NCI-H82 treated with DMSO at 0.1 percent for 48 hours (cell line): ENCODE data around the gene ITLN2.
"Not testable (repeated sequence)": the region's sequence is repeated elsewhere in the genome, so short reads cannot be mapped to it uniquely, and the experiment has no call there.

Experiments used
- DNase-seq: peaks from one replicate; lab custom pipeline; 2025; ENCODE audit not compliant: unreplicated experiment; lab: John Stamatoyannopoulos, UW

Gene ITLN2

DNA sequence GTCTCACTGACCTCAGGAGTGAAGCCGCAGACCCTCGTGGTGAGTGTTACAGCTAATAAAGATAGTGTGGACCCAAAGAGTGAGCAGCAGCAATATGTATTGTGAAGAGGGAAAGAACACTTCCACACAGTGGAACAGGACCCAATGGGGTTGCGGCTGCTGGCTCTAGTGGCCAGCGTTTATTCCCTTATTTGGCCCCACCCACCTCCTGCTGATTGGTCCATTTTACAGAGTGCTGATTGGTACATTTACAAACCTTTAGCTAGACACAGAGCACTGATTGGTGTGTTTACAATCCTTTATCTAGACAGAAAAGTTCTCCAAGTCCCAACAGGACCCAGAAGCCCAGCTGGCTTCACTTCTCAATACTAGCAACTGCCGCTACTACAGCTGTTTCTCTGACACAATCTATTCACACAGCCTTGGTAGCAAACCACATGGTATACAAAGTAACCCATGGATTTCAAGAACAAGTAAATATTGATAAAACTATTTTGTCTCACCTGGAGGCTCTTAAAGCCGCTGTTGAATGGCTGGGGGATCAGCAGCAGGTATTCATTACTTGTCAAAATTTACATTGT is 44.3 kb downstream of the ITLN2 start:
- DNase-seq, result no peak

DNA sequence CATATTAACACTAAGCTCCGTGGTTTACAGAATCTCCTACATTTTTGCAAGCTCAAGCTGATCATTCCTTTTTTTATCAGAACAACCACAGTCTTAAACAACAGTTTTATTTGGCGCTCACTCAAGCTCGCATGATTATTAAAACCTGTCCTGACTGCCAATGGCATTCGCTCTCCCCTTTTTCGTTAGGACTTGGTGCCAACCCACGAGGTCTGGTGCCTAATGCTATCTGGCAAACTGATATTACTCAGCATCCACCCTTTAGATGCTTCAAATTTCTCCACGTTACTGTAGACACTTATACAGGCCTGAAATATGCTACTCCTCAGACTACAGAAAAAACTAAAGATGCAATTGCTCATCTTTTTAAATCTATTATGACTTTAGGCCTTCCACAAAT is 46.6 kb downstream of the ITLN2 start:
- no peak for DNase-seq

DNA sequence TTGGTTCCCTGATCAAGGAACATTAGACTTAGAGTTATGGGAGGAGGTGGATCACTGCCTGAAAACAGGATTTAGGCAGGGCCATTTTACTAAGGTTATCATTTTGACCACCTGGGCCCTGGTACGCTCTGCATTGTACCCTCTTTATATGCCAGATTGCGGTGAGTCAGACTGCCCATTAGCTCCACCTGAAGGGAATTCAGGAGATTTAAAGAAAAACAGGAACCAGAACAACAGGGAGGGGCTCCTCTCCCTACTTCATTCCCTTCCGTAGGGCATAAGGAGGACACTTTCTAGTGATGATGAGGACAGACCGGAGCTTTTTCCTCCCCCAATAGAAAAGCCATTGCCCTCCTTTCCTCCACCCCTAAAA is 49.0 kb downstream of the ITLN2 start:
- DNase-seq, result no peak

DNA sequence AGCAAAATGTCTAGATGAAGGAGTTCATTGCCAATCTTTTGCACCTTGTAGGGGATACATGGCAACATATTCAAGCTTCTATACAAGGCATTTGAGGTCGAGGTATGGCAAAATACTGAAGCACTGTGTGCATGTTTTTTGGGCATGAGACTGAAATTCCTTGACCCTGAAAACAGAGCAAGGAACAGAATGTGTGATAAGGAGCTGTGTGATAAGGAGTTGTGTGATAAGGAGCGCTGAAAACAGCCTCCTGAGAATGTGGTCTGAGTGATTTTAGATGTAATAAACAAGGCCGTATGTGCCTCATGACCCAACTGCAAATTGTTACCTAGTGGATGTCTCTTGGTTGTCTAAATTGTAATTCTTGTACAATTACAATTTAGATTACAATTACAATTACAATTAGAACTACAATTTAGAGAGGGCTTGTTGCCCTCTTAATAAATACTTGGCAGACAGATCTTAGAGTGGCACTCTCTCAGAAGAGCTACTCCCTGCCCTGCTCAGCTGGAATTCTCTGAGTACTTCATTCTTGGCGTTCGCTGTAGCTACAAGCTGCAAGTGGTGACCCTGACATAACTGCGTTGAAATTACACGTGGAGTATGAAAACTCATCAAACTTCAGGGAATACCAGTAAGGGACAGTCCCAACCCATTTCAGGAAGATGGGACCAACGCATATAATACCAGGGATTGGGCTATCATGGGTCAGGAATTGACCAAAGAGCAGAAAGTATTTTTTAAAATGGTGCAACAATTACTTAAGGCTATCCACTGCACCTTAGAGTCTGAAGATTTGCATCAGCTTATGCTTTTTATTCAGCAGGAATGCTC is 49.6 kb downstream of the ITLN2 start:
- no peak for DNase-seq

DNA sequence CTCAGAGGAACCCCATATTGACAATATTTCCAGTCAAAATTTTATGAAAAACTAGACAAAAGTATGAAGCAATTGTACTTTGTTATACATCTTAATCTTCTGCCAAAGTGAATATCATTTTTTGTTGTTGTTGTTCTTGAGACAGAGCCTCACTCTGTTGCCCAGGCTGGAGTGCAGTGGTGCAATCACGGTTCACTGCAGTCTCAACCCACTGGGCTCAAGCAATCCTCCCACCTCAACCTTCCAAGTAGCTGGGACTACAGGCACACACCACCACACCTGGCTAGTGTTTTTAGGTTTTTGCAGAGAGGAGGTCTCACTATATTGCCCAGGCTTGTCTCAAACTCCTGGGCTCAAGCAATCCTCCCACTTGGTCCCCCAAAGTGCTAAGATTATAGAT is 52.4 kb downstream of the ITLN2 start:
- not testable (repeated sequence) for DNase-seq

DNA sequence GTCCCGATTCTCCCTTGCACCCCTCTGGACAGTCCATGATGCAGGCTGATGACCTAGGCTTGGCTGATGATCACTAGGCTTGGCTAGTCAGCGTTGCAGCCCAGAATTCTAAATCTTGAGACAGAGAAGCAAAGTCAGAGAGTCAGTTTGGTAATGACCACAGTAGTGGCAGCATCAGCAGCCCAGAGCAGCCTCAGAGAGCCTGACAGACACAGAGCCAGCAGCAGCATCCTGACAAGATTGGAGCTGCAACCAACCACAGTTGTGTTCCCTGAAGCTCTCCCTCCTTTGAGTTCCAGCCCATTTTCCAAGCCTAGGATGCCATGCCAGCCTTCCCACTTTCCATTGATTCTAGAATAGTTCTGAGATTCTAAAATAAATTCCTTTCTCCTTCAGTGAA is 52.8 kb downstream of the ITLN2 start:
- no peak for DNase-seq

DNA sequence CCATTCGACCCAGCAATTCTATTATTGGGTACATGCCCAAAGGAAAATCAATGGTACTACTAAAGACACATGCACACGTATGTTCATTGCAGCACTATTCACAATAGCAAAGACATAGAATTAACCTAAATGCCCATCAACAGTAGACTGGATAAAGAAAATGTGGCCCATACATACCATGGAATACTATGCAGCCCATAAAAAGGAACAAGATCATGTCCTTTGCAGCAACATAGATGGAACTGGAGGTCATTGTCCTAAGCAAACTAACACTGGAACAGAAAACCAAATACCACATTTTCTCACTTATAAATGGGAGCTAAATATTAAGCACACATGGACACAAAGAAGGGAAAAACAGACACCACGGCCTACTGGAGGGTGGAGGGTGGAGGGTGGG is 53.9 kb downstream of the ITLN2 start:
- not testable (repeated sequence) for DNase-seq
